Cortex of kidney (tissue), 1 donor: ENCODE measurements around the gene TCF4.

ENCODE experiments used
- DNase-seq: peaks from one replicate; lab custom pipeline; 2025; lab: John Stamatoyannopoulos, UW

Gene TCF4

DNA sequence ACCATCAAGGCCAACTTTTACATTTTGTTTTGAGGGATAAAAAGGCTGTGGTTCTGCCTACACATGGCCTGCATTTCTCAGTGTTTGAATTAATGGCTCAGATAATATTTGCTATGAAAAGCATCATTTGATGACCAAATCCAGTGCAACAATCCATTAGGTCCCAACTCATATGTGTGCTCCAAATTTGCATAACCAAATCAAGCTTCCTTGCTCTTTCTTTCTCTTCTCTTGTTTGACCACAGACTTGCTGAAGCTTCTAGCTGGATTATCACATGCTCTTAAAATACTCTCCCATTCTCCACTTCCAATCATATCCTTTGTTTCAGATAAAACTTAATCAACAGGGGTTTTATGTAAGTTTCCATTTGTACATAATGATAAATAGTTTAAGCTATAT is 147.0 kb downstream of the TCF4 start:
- DNase-seq: no peak

DNA sequence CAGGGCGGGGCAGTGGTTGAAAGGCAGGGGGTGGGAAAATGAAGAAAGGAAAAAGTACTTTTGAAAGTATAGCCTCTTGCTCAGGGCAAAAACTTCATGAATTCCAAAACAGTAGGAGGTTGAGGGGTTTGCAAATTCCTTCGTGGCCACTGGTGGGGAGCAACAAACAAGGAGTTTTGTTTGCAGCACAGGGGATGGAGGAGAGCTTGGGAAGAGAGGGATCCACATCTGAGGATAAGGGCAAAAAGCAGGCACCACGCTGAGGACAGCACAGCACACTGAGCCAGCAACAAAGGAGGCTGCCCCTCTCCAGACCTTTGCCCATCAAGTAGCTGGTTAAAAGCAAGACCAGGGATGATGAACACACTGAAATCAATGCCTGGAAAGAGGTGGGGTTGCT is 148.9 kb downstream of the TCF4 start:
- no peak for DNase-seq

DNA sequence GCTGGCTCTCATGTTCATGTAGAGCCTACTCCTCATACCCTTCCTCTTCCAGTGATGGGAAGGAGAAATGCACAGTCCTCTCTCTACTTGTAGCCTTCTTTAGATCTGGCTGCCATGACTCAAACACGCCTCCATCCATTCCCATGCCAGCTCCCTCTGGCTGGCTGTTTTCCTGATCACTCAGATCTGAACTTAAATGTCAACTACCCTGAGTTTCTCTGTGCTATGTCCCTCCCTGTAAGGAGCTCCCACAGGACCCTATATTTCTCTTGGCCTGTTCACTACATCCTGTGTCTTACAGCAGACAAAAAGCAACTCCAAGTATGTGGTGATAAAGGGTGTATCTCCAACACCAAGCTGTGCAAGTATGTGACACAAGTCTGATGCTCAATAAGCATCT is 152.4 kb downstream of the TCF4 start:
- no peak for DNase-seq

DNA sequence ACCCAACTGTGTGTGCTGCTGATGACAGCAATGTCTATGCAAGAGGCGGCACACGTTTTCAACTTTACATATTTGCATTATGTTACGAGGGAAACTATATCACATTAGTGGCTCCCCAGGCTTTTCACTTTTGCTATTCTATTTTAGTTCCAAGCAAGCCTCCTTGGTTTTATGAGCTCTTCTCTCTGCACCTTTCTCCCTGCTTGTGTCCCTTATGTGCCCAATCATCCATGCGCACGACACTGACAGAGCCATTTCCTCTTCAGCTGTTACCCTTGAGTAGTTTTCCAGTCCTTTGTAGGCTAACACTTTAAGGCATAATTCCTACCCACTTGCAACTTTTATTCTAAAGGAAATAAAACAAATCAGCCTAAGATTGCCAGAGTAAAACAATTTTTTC is 154.3 kb downstream of the TCF4 start:
- no peak for DNase-seq

DNA sequence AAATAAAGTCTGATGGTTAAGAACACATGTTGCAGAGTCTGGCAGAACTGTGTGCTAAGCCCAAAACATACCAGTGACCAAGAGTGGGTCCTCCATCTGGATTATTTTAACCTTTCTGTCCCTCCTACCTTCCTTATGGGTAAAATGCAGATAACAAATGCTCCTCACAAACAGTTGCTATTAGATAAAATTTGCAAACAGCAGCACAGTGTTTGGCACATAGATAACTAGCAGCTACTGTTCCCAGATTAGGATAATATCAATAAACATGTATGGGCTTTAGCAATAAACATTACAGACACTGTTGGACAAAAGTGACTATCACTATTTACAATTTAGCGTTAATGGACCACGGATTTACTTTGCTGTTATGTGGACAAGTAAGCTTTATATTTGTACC is 154.9 kb downstream of the TCF4 start:
- DNase-seq: no peak

DNA sequence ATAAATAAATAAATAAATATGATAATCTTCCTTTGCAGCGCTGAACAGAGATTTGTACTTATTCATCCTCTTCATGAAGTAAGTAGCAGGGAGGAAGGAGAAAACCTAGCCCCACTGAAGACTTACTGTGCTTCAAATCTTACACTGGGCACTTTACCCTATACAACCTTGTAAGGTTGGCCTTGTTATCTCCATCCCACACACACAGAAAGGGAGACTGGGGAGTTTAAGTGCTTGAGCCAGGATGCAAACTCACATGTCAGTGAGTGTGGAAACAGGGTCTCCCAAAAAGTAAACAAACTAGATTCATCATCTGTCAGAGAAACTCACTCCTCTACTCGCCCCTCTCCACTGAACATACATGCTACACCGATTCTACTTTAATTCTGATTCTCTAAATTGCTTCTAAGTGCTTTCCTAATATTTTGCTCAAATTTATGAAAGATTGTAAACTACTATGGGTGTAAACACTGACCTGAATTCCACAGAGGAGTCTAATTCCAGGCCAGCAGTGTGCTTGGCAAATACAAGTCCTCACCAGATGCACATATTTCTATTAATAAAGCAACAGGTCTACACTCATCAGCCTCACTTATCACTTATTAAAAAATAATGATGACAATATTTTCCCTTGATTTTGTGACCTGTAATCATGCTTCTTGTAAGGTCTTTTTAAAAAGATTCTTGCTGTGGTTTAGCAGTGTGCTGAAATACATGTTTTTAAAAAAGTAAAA is 155.5 kb downstream of the TCF4 start:
- no peak for DNase-seq

DNA sequence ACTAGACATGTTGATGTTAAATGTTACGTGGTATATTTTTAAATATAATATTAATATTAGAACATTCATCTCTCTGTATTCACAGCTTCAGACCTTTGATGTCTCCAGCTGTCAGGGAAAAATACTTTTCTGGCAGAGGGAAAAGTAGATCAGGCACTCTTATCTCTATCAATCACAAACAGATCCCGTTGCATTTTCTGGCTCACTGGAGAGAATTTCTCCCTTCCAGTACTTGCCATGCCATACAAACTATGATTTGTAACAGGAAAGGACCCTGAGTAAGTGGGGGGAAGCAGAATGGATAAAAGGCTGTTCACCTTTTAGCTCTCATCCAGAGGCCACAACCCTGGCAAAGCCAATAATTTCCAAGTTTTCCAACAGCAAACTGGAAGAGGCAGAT is 158.0 kb downstream of the TCF4 start:
- no peak for DNase-seq

DNA sequence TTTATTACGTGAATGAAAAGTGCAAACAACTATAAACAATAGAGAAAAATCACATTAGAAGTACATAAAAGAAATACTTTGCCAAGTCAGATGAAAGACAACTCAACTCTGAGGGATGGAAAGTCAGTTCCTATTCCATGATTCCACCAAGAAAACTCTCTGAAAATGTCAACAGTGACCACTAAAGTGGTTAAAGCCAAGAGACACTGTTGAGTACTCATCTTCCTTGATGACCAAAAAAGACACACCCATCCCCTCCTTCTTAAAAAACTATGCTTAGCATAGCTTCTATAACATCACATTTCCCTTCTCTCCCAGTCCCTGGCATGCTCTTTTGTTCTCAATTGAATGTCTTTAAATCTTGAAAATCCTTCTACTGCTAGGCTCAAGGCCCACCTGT is 160.0 kb downstream of the TCF4 start:
- no peak for DNase-seq

DNA sequence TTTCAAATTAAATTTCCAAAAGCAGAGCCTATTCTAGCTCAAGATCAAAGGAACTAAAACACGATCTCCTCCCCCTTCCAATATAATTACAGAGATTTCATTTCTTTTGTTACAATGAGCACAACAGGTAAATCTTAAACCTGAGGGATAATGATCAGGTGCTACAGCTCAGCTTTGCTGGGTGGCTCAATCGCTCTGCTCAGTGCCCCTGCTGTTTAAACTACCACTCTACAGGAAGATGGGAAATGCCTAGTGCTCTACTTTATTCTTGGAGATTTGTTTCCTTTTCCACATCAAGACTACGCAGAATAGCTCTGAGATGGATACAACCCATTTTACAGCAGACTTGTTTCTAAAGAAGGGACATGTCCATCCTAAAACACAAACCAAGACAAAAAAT is 162.3 kb downstream of the TCF4 start:
- DNase-seq: no peak

DNA sequence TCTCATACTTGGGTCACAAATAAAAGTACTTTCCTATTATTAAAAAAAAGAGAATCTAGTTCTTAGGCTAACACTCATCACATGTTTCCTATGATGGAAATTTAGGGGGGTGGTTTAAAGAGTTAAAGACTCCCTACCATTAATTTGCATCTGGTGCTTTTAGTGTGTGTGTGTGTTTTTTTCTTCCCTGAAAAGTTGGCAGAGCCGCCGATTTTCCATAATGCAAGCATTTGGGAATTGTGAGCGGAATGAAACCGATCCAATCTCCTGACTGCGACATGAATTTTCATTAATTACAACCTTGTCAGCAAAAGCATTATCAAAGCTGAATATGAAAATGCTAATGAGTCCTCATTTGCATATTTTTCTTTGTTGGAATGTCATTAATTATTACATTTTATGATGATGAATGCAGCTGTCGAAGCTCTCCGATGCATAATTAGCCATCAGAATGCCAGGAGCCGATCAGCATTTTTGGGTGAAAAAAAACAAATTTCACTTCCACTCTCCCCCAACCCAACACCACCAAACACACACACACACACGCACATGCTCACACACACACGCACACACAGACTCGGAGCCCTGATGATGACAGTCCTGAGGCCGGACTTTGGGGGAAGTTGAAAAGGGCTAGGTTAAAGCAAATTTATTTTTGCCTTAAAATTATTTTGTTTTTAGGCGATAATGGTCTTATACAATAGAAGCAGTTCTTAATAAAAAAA is 165.4 kb downstream of the TCF4 start:
- no peak for DNase-seq

DNA sequence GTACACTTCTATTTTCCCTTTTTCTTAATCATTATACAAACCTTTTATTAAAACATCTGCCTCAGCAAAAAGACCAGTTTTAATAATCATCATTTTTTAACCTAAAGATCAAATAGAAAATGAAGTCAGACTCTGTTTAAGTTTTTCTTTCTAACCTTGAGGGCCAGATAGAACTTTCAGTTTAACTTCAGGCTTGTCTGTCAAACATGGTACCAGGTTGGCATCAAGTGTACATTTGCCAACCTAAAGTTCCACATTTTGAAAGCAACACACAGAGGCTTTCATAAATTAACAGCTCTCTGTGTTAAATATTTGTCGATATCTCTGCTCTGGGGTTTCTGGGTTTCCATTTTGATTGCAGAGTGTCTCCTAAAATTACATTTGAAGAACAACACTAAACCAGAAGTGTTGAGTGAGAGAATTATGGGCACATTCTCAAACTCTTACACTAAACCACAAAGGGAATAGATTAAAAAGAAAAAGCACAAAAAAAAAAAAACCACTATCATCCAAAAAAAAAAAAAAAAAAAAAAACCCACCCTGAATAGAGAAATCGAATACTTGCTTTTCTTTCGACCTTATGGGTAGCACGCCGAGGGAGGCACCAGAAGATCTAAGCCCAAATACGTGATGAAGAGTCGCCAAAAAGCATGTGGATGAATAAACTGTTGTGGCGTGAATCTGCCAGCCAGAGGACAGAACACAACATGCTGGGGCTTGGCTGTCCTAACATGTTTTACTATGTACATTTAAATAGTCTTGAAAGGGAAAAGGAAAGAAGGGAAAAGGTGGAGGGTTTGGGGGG is 166.2 kb downstream of the TCF4 start:
- no peak for DNase-seq

DNA sequence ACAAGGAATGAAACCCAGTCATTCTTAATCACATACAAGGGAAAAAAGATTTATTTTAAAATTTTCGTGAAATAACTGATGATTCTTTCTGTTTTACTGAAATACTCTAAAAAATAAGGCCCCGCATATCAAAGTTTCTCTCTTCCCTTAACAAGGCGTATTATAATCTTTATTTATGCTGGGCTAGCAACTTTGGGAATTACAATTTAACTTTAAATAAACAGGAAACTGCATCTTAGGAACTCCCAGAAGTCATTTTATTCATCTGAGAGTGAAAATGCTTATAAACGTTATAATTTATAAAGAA is 166.7 kb downstream of the TCF4 start:
- DNase-seq: no peak

DNA sequence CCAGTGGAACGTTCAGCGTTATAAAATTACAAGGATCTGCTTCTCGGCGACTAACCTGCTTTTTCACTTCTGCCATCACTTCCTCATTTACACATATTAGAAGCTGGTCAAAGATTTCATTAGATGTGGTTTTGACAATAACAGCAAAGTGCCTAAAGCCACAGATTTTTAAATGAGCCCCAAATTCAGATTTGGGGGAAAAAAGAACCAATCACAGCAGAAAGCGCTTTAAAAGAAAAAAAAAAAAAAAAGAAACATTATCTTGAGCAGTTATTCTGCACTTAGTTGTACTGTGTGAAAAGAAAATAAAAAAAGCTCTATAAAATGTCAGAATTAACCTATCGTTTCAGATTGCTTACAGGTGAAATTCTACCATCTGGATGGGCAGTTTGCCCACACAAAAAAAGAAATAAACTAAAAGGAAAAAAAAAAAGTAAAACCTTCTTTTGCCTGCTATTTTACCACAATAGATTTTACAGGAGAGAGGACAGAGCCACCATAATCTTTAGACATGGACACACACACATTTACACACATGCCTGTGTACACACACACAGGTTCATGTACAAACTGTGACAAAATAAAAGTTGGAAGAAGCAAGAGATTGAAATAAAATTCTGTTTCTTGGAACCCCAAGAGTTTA is 167.2 kb downstream of the TCF4 start:
- no peak for DNase-seq

DNA sequence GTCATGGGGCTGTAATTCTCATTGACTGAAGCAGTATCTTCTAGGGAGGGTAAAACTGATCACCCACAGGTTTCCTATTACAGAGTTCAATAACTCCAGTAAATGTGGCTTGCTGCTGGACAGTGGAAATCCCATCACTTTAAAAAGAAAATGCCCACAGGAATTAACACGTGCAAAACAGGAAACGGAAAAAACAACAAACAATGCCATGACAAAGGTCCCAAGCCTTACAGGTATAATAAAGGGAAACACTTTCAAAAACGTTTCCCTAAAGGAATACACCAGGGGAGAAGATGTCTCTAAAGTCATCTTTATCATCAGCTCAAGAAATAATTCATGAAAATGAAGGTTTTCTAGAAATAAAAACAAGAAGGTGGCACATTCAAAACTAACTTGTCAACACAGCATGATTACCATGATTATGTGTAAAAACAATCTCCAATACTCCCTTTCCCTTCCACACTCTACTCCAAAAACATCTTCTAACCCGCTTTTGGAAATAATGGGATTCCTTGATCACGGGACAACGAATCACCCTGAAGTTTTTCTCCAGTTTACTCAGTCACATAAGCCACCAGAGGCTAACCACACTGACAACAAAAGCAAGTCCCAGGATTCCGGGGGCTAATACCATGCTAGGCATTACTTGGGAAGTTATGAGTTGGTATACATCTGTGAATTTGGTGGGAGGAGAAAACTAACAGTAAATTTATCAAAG is 167.9 kb downstream of the TCF4 start:
- DNase-seq: no peak

DNA sequence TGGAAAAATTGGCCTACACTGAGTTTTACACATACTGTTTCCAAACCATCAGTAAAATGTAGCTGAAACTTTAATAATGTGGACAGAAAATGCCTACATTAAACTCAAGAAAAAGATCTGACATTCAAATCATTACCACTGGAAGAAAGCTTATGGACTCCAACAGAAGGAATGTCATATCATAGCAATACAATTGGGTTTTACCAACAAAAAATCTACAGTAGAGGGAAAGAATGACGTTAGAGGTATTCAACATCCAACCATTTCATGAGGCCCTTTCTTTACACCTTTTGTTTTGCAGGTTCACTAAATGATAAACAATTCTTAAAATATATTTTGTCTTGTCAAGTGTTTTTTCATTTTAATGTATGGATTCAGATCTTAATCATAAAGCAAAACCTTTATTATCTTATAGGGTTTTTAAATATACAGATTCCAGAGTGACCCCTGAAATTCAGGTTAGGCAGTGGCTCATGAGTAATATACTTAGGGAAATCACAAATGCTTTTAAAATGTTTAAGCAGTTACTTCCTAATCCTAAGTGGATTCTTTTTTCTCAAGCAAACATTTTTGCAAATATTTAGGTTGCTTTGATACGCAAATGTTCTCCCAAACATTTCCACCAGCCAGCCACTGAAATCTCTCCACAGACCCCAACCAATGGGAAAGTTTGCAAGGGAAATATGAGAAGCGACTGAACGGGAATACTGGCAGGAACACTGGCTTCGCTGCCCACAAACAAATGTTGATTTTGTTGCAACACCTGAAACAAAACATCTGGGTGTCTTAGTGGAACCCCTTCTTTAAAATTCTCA is 168.7 kb downstream of the TCF4 start:
- DNase-seq: no peak

DNA sequence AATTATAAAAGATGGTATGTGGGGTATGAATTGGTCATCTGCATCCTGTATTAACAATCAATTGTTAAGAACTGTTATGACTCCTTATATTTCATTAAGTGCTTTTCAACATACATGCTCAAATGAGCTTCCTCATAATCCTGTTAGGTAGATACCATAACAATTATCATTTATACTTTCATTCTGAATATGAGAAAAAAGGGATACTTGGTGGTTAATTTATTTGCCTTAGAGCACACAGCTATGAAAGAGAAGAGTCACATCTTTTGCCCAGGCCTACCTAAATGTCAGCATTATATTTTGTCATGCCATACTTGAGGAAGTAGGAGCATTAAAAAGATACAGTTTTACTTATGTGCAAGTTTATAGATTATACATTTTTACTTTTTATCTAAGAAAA is 169.6 kb downstream of the TCF4 start:
- no peak for DNase-seq

DNA sequence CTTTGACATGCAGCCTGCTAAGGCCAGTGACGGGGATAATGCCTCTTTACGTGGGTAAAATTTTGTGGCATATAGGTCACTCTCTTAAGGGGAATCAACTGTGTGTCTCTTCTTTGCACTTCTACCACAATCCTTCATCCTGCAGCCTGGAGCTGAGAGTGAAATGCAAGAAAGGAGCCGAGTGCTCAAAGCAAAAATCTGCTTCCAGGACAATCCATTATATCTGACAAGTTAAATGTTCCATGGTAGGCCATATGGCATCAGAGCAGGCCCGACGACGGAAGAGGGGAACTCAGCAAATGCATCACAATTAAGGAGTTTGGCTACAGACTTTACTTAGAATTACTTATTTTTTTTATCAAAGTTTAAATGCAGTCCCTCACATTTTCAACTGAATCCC is 171.2 kb downstream of the TCF4 start:
- no peak for DNase-seq

DNA sequence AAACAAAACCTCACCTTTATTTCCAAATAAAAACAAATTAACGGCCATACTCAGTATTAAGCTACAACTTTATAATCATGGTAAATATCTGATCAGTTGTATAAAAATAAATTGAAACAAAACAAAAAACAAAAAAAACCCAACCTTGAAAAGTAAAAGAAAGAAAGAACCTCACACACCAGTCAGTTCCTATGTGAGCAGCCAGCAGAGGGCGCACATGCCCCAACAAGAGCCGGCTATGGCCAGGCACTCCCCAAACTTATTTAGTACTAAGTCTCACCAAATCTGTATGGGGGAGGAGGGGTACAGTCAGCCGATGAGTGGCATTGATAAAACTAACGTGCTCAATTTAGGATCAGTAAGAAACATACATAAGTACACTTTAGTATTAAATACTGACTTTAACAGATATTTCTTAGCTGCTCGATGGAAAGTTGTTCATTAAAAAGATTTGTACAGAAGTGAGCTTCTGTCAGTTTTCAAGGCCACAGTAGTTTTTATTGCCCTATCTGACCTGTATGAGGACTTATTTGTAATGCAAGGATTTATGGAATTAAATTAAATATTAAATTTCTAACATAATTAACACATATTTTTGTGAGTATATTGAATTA is 172.6 kb downstream of the TCF4 start:
- no peak for DNase-seq

DNA sequence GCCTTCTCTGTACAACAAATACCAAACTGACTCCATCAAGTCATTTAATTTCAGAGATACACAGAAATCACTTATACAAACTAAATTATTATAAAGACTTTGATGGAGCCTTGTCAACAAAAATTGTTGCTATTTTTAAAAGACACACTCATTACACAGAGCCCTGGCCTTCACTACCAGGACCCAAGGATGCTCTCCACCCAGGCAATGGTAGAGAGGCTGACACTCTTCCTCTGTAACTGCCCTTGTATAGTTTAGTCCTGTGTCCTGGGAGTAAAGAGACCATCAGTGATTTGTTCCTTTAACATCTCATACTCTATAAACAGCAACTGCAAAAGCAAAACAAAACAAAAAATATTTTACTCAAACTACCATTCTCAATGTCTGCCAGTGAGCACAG is 173.5 kb downstream of the TCF4 start:
- no peak for DNase-seq

DNA sequence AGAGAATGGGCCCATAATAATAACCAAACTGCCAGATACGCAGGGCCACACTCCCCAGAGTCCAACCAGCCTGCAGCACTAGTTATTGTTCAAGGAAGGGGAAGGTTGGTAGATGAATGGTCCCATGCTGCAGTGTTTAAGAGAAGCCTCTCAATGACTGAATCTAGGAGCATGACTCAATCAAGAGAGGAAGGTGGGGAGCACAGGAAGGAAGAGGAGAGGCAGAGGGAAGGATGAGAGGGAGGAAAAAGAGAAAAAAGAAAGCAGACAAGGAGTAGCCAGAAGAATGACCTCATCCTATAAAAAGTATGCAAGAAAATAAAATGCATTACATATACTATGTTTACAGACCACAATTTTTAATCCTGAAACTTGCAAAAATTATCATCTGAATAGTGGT is 174.5 kb downstream of the TCF4 start:
- DNase-seq: no peak
